Activated T-cell treated with anti-CD3 and anti-CD28 coated beads, Interleukin-2, amount 50 U/mL, for 72 hours (primary cell): ENCODE data around the gene BUD23. TPM values are rescaled to one million over a fixed set of nuclear protein-coding genes. Genes with fewer than 3 reads are reported as not detected.

Experiments used
- ATAC-seq, 2 donors: fragments of 150-1000 bp; cut with Tn5 transposase; replicated peaks in 1 of 2; 2 replicates each; pipeline ENCODE4 v1.10.0; 2021; ENCODE audit warnings: moderate library complexity in 2 of 2, mild to moderate bottlenecking in 1 of 2
- DNase-seq, 2 donors: peaks; one replicate each; pipeline ENCODE4 v3.0.0; 2021 to 2022; ENCODE audit warnings: mixed read lengths in 1 of 2
- H3K27ac Mint-ChIP-seq: one replicate; pipeline ENCODE4 v1.8.0; 2022; ENCODE audit warnings: mild to moderate bottlenecking, moderate library complexity, mixed read lengths
- H3K27me3 Mint-ChIP-seq: one replicate; pipeline ENCODE4 v1.8.0; 2022; ENCODE audit warnings: low read depth, mixed read lengths
- H3K36me3 Mint-ChIP-seq, 2 donors: one replicate each; pipeline ENCODE4 v1.8.0; 2022; ENCODE audit warnings: mixed read lengths in 2 of 2, mild to moderate bottlenecking in 1 of 2; ENCODE audit not compliant: insufficient read depth in 2 of 2
- H3K4me1 Mint-ChIP-seq: one replicate; pipeline ENCODE4 v1.8.0; 2022; ENCODE audit warnings: low read depth, mixed read lengths
- H3K4me3 Mint-ChIP-seq, 2 donors: one replicate each; pipeline ENCODE4 v1.8.0; 2022; ENCODE audit warnings: mild to moderate bottlenecking in 2 of 2, mixed read lengths in 2 of 2, moderate library complexity in 2 of 2
- H3K9me3 Mint-ChIP-seq, 2 donors: one replicate each; pipeline ENCODE4 v1.8.0; 2022; ENCODE audit warnings: mixed read lengths in 2 of 2
- total RNA-seq, 2 donors: library from RNA; stranded (reverse); gene quantifications; one replicate each; pipeline ENCODE4 v1.2.3, GENCODE V29; 2022

Gene BUD23
- total RNA-seq, 2 donors from 2014 or later, result 87.0 to 90.9 TPM

- Mint-ChIP-seq H3K27ac (peak overlapping the region; percentile 82), H3K36me3 (no peaks in the 10 kb centered on the region), H3K4me3 (peak overlapping the region; percentile 91 to 96), H3K4me1 (peaks cover 34% of the 10 kb centered on the region), H3K9me3 (no peaks in the 10 kb centered on the region), H3K27me3 (no peaks in the 10 kb centered on the region)
- ATAC-seq (no peak), DNase-seq (peak in 1 of 2 donors; percentile 6)
Measured at GRCh38 chr7:73737491-73738219, 54.3 kb downstream of the BUD23 start.

DNA sequence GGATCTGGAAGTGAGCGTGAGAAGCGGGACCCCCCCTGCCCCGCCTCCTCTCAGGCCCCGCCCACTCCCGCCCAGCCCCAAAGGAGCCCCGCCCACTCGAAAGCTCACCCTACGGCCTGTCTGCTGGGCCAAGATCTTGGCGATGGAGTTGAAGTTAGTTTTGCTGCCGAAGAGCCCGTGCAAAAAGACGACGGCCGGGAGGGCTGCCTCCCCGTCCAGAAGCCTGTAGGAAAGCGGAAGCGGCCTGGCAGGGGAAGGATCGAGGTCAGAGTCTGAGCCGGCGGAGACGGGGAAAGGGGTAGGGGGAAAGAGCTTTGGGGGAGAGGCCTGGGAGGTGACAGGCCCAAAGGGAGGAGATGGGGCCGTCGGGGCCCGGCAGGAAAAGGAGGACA, 54.8 kb downstream of the BUD23 start:
- H3K4me1 Mint-ChIP-seq, result peaks cover 34% of the 10 kb centered on the region
- no peaks in the 10 kb centered on the region for H3K27me3 Mint-ChIP-seq
- H3K4me3 Mint-ChIP-seq, result peak overlapping the region; percentile 91 to 96
- ATAC-seq (peak; percentile 20 to 22), DNase-seq (peak; percentile 59 to 60)
- peak overlapping the region; percentile 82 for H3K27ac Mint-ChIP-seq
- no peaks in the 10 kb centered on the region for H3K36me3 Mint-ChIP-seq
- H3K9me3 Mint-ChIP-seq, result no peaks in the 10 kb centered on the region

DNA sequence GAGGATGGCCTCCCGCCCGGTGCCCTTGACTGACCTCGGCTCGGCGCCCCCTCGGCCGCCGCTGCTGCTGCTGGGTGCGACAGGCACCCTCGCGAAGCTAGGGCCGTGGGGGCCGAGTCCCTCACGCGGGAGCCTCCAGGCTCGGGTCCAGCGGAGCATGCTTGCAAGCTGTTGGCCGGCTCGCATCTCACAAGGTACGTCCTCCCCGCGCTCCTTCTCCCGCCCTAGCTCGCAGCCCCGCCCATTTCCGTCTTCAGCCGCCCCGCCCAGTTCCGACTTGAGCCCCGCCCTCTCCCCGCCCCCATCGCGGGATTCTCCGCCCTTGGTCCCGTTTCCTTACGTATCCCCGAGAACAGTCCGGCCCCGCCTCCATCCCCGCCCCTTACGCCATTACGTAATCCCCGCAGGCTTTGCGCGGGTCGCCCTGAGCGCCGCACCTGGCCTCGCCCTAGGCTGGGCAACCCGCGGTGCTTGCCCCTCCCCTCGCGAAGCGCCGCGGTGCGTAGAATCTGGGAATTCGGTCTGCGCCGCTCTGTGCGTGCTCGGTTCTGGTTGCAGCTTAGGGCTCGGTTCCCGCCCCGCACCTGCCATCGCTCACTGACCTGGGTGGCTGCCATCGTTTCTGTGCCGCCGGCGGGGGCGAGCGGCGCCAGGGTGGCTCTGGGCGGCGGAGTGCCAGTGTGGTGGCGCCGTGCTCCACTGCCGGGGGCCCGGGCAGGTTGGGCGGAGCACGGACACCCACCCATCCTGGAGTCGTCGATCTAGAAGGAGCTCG, 55.4 kb downstream of the BUD23 start, which contains the start of gene ABHD11:
Gene ABHD11 (minus strand): TSS at position 191 of the 775 bp plus-strand sequence. CDS start 32 bp downstream, at position 159.
- peak within 1 kb of the TSS; percentile 82 for H3K27ac Mint-ChIP-seq
- H3K4me1 Mint-ChIP-seq, result peaks cover 34% of the 10 kb centered on the region
- H3K27me3 Mint-ChIP-seq, result no peaks in the 10 kb centered on the region
- DNase-seq, result peak; percentile 98 to 99
- H3K4me3 Mint-ChIP-seq, result peak within 1 kb of the TSS; percentile 91 to 96
- no peaks in the 10 kb centered on the region for H3K36me3 Mint-ChIP-seq
- peak; percentile 91 for ATAC-seq
- H3K9me3 Mint-ChIP-seq, result no peaks in the 10 kb centered on the region

GRCh38 chr7:73739387-73739767, 56.0 kb downstream of the BUD23 start:
- ATAC-seq, result no peak
- H3K36me3 Mint-ChIP-seq, result no peaks in the 10 kb centered on the region

GRCh38 chr7:73740212-73740611, 56.8 kb downstream of the BUD23 start:
- Mint-ChIP-seq H3K4me1 (peaks cover 25% of the 10 kb centered on the region), H3K36me3 (no peaks in the 10 kb centered on the region), H3K9me3 (no peaks in the 10 kb centered on the region), H3K27me3 (no peaks in the 10 kb centered on the region), H3K4me3 (peak overlapping the region; percentile 24 to 30), H3K27ac (no peak overlapping the region)
- ATAC-seq (no peak), DNase-seq (no peak)

More at GRCh38 chr7:73739387-73739767, 56.0 kb downstream of the BUD23 start:
- H3K27me3 Mint-ChIP-seq, result no peaks in the 10 kb centered on the region
- H3K27ac Mint-ChIP-seq, result peak overlapping the region; percentile 69
- DNase-seq, result no peak
- H3K4me1 Mint-ChIP-seq, result peaks cover 33% of the 10 kb centered on the region
- peak overlapping the region; percentile 91 to 96 for H3K4me3 Mint-ChIP-seq
- no peaks in the 10 kb centered on the region for H3K9me3 Mint-ChIP-seq

GRCh38 chr7:73740771-73741170, 57.4 kb downstream of the BUD23 start:
- Mint-ChIP-seq H3K27me3 (no peaks in the 10 kb centered on the region), H3K4me1 (peaks cover 23% of the 10 kb centered on the region), H3K9me3 (no peaks in the 10 kb centered on the region), H3K27ac (no peak overlapping the region), H3K36me3 (no peaks in the 10 kb centered on the region), H3K4me3 (peak overlapping the region; percentile 24 to 30)
- DNase-seq, result no peak
- no peak for ATAC-seq

DNA sequence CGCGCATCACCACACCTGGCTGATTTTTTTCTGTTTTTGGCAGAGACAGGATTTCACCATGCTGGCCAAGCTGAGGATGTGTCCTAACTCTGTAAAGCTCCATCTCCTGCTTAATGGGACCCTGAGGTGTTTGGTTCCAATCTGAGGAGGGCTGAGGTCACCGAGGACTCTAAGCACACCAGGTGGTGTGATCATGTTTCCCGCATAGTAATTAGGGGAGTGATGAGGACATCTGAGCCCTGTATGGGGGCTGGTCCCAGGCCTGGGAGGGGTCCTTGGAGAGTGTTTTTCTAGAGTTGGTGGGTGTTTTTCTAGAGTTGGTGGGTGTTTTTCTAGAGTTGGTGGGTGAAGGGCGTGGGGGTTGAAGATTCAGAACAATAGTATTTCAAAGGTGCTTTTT, 58.2 kb downstream of the BUD23 start:
- ATAC-seq, result no peak
- Mint-ChIP-seq H3K9me3 (no peaks in the 10 kb centered on the region), H3K27ac (no peak overlapping the region), H3K4me1 (peaks cover 23% of the 10 kb centered on the region), H3K4me3 (no peak overlapping the region), H3K36me3 (no peaks in the 10 kb centered on the region), H3K27me3 (no peaks in the 10 kb centered on the region)
- DNase-seq, result no peak

DNA sequence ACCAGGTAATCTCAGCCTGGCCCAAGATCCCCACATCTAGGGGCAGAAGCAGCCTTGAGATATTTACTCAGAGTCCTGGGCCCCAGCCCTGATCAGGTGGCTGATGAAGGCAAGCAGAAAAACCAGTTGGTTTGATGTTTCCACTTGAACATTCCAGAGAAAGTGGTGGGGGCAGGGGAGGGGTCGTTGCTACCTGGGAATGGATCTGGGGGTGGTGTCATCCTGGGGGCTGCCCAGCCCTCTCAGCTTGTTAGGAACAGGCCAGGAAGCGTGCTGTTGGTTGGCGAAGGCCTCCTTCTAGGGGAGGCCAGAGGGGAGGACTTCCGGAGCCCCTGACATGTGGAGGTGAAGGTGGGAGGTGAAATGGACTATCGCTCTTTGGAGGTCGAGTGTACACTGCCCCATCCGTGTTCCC, 58.9 kb downstream of the BUD23 start:
- Mint-ChIP-seq H3K27me3 (no peaks in the 10 kb centered on the region), H3K36me3 (no peaks in the 10 kb centered on the region), H3K4me1 (peaks cover 16% of the 10 kb centered on the region), H3K27ac (no peak overlapping the region), H3K4me3 (no peak overlapping the region), H3K9me3 (no peaks in the 10 kb centered on the region)
- no peak for ATAC-seq
- no peak for DNase-seq

- Mint-ChIP-seq H3K4me1 (peaks cover 9% of the 10 kb centered on the region), H3K9me3 (no peaks in the 10 kb centered on the region), H3K36me3 (no peaks in the 10 kb centered on the region), H3K27me3 (no peaks in the 10 kb centered on the region), H3K4me3 (no peak overlapping the region), H3K27ac (no peak overlapping the region)
- ATAC-seq (no peak), DNase-seq (no peak)
Measured at GRCh38 chr7:73742753-73743641, 59.6 kb downstream of the BUD23 start.

DNA sequence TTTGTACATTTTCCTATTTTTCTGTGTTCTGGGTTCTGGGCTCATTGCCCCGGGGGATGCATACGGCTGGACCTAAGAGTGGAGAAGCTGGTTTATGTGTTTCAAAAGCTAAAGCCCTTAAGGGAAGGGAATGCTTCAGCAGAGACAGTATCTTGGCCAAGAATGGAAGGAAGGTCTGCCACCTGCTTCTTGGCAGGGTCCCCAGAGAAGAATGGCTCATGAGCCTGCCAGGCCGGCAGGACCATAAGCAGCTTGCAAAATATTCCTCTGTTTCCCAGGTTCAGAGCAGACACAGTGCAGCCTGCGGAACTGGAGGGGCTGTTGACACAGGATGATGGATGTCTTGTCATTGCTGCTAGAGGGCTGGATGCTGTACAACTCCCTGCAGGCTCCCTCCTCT, 63.0 kb downstream of the BUD23 start:
- H3K27me3 Mint-ChIP-seq, result no peaks in the 10 kb centered on the region
- peaks cover 6% of the 10 kb centered on the region for H3K4me1 Mint-ChIP-seq
- ATAC-seq (no peak), DNase-seq (no peak)
- H3K27ac Mint-ChIP-seq, result no peak overlapping the region
- H3K4me3 Mint-ChIP-seq, result no peak overlapping the region
- no peaks in the 10 kb centered on the region for H3K36me3 Mint-ChIP-seq
- no peaks in the 10 kb centered on the region for H3K9me3 Mint-ChIP-seq
